Measurements from ENCODE around the gene ARHGAP10.

The ARHGAP10 gene

GRCh38 chr4:147825451-147826287 is 93.8 kb downstream of the ARHGAP10 start:
- DNase-seq (ENCODE audit: low read depth) = no peak

GRCh38 chr4:147826288-147826646 is 94.4 kb downstream of the ARHGAP10 start:
- DNase-seq (ENCODE audit: low read depth) = no peak

GRCh38 chr4:147828331-147828905 is 96.5 kb downstream of the ARHGAP10 start:
- DNase-seq (ENCODE audit: low read depth) = no peak

GRCh38 chr4:147829401-147830101 is 97.7 kb downstream of the ARHGAP10 start:
- DNase-seq (ENCODE audit: low read depth) = no peak

- DNase-seq (ENCODE audit: low read depth) = no peak
These were observed 98.2 kb downstream of the ARHGAP10 start for GRCh38 chr4:147830102-147830463.

GRCh38 chr4:147830987-147831386 is 99.1 kb downstream of the ARHGAP10 start:
- no peak for DNase-seq (ENCODE audit: low read depth)

GRCh38 chr4:147831551-147832171 is 99.8 kb downstream of the ARHGAP10 start:
- DNase-seq (ENCODE audit: low read depth) = no peak

GRCh38 chr4:147833254-147833653 is 101.4 kb downstream of the ARHGAP10 start:
- DNase-seq (ENCODE audit: low read depth) = no peak

- DNase-seq (ENCODE audit: low read depth) = no peak
These were observed 101.9 kb downstream of the ARHGAP10 start for GRCh38 chr4:147833741-147834140.

- DNase-seq (ENCODE audit: low read depth) = no peak
These were observed 102.6 kb downstream of the ARHGAP10 start for GRCh38 chr4:147834480-147834879.

GRCh38 chr4:147836807-147837206 is 104.9 kb downstream of the ARHGAP10 start:
- no peak for DNase-seq (ENCODE audit: low read depth)

GRCh38 chr4:147837435-147837834 is 105.5 kb downstream of the ARHGAP10 start:
- DNase-seq (ENCODE audit: low read depth) = no peak

GRCh38 chr4:147837854-147838253 is 106.0 kb downstream of the ARHGAP10 start:
- DNase-seq (ENCODE audit: low read depth) = no peak

- DNase-seq (ENCODE audit: low read depth) = no peak
These were observed 107.3 kb downstream of the ARHGAP10 start for GRCh38 chr4:147839200-147839599.

- DNase-seq (ENCODE audit: low read depth) = no peak
These were observed 107.8 kb downstream of the ARHGAP10 start for GRCh38 chr4:147839663-147840062.

- DNase-seq (ENCODE audit: low read depth) = no peak
These were observed 109.2 kb downstream of the ARHGAP10 start for GRCh38 chr4:147840838-147841738.

- DNase-seq (ENCODE audit: low read depth) = no peak
These were observed 110.7 kb downstream of the ARHGAP10 start for GRCh38 chr4:147842573-147842972.

- DNase-seq (ENCODE audit: low read depth) = no peak
These were observed 111.3 kb downstream of the ARHGAP10 start for GRCh38 chr4:147843162-147843561.

GRCh38 chr4:147844781-147845180 is 112.9 kb downstream of the ARHGAP10 start:
- DNase-seq (ENCODE audit: low read depth) = no peak

- no peak for DNase-seq (ENCODE audit: low read depth)
These were observed 114.6 kb downstream of the ARHGAP10 start for GRCh38 chr4:147846318-147847155.
